NB4 (cell line): ENCODE measurements around the gene CASP10.
"Not testable (repeated sequence)": the region's sequence is repeated elsewhere in the genome, so short reads cannot be mapped to it uniquely, and the experiment has no call there.

ENCODE experiments used
- DNase-seq: peaks from one replicate; pipeline ENCODE4 v3.0.0; 2010; ENCODE audit warnings: low read depth
- H3K4me3 ChIP-seq: one replicate; pipeline ENCODE4 v1.5.1; 2011; ENCODE audit warnings: mild to moderate bottlenecking, low read depth, low read length, moderate library complexity
- CTCF ChIP-seq: IDR thresholded peaks from one replicate; pipeline ENCODE4 v1.5.1; 2012; ENCODE audit warnings: low read depth, low read length
- MAX ChIP-seq: IDR thresholded peaks from 2 replicates; pipeline ENCODE4 v1.6.1; 2011; ENCODE audit warnings: low read depth, low read length
- MYC ChIP-seq: IDR thresholded peaks from 2 replicates; pipeline ENCODE4 v1.6.1; 2011; ENCODE audit warnings: low read depth, low read length
- POLR2A ChIP-seq: IDR thresholded peaks from 2 replicates; pipeline ENCODE4 v1.6.1; 2011; ENCODE audit warnings: mild to moderate bottlenecking; ENCODE audit not compliant: insufficient read length; ENCODE audit errors: extremely low read depth

The CASP10 gene

GRCh38 chr2:201139836-201140604 is 42.9 kb upstream of the CASP10 start:
- DNase-seq: no peak
- TF ChIP-seq POLR2A: no peak
- TF ChIP-seq MAX: no peak
- TF ChIP-seq MYC: no peak
- TF ChIP-seq CTCF: no peak
- H3K4me3 ChIP-seq: no peak overlapping the region

GRCh38 chr2:201144101-201145051 is 38.6 kb upstream of the CASP10 start:
- TF ChIP-seq MAX (no peak), CTCF (no peak), MYC (no peak), POLR2A (no peak)
- no peak for DNase-seq
- no peak overlapping the region for H3K4me3 ChIP-seq

- no peak overlapping the region for H3K4me3 ChIP-seq
- no peak for DNase-seq
- TF ChIP-seq MAX (no peak), POLR2A (no peak), MYC (no peak), CTCF (no peak)
Measured at GRCh38 chr2:201148434-201148990, 34.4 kb upstream of the CASP10 start.

- no peak for DNase-seq
- TF ChIP-seq MAX (no peak), CTCF (no peak), MYC (no peak), POLR2A (no peak)
- no peak overlapping the region for H3K4me3 ChIP-seq
Measured at GRCh38 chr2:201149064-201149820, 33.7 kb upstream of the CASP10 start.

- not testable (repeated sequence) for H3K4me3 ChIP-seq, DNase-seq
Measured at GRCh38 chr2:201149821-201150165, 33.1 kb upstream of the CASP10 start.
